ENCODE results near the gene MAP3K14.

DNA sequence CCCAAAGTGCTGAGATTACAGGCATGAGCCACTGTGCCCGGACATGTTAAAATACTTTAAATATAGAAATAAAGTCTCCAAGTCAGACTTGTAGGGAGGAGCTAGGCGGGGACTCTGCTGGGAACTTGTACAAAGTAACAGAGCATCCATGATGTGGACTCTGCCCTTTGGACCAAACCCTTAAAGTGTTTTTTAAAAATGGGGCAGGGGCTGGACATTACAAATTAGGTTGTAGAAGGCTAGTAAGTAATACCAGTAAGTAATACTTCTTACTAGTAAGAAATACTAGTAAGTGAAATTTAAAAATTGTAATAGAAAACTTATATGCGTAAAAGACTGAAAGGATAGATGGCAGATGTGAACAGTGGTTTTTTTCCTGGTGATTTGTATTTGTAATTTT, 45.2 kb downstream of the MAP3K14 start:
- TF ChIP-seq, protein P1, sequence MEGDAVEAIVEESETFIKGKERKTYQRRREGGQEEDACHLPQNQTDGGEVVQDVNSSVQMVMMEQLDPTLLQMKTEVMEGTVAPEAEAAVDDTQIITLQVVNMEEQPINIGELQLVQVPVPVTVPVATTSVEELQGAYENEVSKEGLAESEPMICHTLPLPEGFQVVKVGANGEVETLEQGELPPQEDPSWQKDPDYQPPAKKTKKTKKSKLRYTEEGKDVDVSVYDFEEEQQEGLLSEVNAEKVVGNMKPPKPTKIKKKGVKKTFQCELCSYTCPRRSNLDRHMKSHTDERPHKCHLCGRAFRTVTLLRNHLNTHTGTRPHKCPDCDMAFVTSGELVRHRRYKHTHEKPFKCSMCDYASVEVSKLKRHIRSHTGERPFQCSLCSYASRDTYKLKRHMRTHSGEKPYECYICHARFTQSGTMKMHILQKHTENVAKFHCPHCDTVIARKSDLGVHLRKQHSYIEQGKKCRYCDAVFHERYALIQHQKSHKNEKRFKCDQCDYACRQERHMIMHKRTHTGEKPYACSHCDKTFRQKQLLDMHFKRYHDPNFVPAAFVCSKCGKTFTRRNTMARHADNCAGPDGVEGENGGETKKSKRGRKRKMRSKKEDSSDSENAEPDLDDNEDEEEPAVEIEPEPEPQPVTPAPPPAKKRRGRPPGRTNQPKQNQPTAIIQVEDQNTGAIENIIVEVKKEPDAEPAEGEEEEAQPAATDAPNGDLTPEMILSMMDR (IDR thresholded peaks at IDR 0.05; ENCODE audit: insufficient read depth, low read length, poor library complexity, severe bottlenecking): no peak
- TF ChIP-seq EZH2phosphoT487 (conservative IDR thresholded peaks at IDR 0.05; ENCODE audit: low read length): no peak
